HUES48 (cell line): ENCODE results near the gene PDE6H.

Source experiments
- H3K27ac ChIP-seq: one replicate; pipeline ENCODE4 v1.7.0; 2013; ENCODE audit warnings: low read depth, low read length, inconsistent platforms
- H3K27me3 ChIP-seq: 2 replicates; pipeline ENCODE4 v1.6.1; 2013; ENCODE audit warnings: mild to moderate bottlenecking, low read length; ENCODE audit not compliant: control insufficient read depth, insufficient read depth
- H3K36me3 ChIP-seq: 2 replicates; pipeline ENCODE4 v1.6.1; 2013; ENCODE audit warnings: low read length; ENCODE audit not compliant: control insufficient read depth, insufficient read depth
- H3K4me1 ChIP-seq: 2 replicates; pipeline ENCODE4 v1.6.1; 2013; ENCODE audit warnings: mild to moderate bottlenecking, low read length; ENCODE audit not compliant: control insufficient read depth, insufficient read depth
- H3K4me3 ChIP-seq: 2 replicates; pipeline ENCODE4 v1.5.1; 2013; ENCODE audit warnings: mild to moderate bottlenecking, low read depth, low read length
- H3K9ac ChIP-seq: 2 replicates; pipeline ENCODE4 v1.6.1; 2013; ENCODE audit warnings: mild to moderate bottlenecking, low read depth, low read length, moderate library complexity
- H3K9me3 ChIP-seq: 2 replicates; pipeline ENCODE4 v1.6.1; 2013; ENCODE audit warnings: low read length; ENCODE audit not compliant: control insufficient read depth, insufficient read depth

The PDE6H gene

DNA sequence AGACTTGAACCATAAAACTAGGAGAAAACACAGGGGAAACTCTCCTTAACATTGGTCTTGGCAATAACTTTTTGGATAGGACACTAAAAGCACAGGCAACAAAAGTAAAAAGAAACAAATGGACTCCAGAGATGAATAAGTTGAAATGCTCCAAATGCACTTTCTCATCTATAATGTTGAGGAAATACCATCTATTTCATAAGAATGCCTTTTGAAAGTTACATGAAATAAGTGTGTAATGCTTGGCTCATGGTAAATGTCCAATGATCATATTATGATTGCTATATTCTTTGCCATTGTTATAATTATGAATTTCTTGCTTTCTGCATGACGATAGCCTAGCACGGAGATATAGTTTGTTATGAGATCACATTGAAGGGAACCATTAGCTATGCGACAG, 19.8 kb downstream of the PDE6H start:
- Histone ChIP-seq H3K36me3 (no peaks in the 10 kb centered on the region), H3K27me3 (no peaks in the 10 kb centered on the region), H3K4me3 (no peak overlapping the region), H3K9ac (no peak overlapping the region), H3K4me1 (no peaks in the 10 kb centered on the region), H3K9me3 (no peaks in the 10 kb centered on the region), H3K27ac (no peak overlapping the region)

DNA sequence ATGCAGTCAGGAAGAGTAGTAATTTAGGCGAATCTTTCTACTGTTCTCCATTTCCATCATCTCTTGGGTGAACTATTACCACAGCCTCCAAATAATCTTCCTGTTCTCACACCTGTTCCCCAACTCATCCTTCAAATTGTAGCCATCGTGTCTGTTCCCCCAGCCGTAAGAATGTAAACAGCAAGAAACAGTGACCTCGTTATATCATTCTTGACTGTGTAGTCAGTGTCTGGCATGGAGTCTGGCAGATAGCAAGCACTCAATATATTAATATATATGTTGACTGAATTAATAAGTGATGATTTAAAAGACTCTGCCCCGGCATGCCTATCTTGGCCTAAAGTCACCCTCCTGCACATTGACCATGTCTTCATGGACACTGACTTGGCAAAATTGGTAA, 20.3 kb downstream of the PDE6H start:
- Histone ChIP-seq H3K9ac (no peak overlapping the region), H3K27me3 (no peaks in the 10 kb centered on the region), H3K27ac (no peak overlapping the region), H3K9me3 (no peaks in the 10 kb centered on the region), H3K4me1 (no peaks in the 10 kb centered on the region), H3K4me3 (no peak overlapping the region), H3K36me3 (no peaks in the 10 kb centered on the region)

- H3K4me1 ChIP-seq = no peaks in the 10 kb centered on the region
- no peaks in the 10 kb centered on the region for H3K9me3 ChIP-seq
- no peak overlapping the region for H3K9ac ChIP-seq
- no peak overlapping the region for H3K4me3 ChIP-seq
- no peaks in the 10 kb centered on the region for H3K36me3 ChIP-seq
- no peak overlapping the region for H3K27ac ChIP-seq
- H3K27me3 ChIP-seq = no peaks in the 10 kb centered on the region
Measured at GRCh38 chr12:14993537-14994266, 20.9 kb downstream of the PDE6H start.

GRCh38 chr12:14994610-14995009, 21.8 kb downstream of the PDE6H start:
- Histone ChIP-seq H3K36me3 (no peaks in the 10 kb centered on the region), H3K4me3 (no peak overlapping the region), H3K9me3 (no peaks in the 10 kb centered on the region), H3K27ac (no peak overlapping the region), H3K9ac (no peak overlapping the region), H3K4me1 (no peaks in the 10 kb centered on the region), H3K27me3 (no peaks in the 10 kb centered on the region)

- Histone ChIP-seq H3K27me3 (no peaks in the 10 kb centered on the region), H3K36me3 (no peaks in the 10 kb centered on the region), H3K9me3 (no peaks in the 10 kb centered on the region), H3K4me3 (no peak overlapping the region), H3K27ac (no peak overlapping the region), H3K9ac (no peak overlapping the region), H3K4me1 (no peaks in the 10 kb centered on the region)
Measured at GRCh38 chr12:14995583-14996425, 23.0 kb downstream of the PDE6H start.

DNA sequence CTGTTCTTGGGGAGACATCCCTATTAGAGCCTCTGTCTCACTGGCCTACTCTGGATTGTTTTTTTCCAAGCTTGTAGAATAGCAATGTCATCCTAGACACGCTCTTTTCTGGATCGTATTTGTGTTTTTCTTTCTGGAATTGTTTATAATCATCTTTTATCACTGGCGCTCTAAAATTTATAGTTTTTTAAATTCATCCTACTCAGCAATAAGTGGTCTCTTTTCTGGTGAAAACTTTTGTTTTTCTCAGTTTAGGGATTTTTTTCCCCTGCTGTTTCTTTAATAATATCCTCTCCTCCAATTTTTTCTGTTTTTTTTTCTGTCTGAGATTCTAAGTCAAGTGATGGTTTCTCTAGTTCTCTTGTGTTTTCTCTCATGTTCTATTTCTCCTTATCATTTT, 25.2 kb downstream of the PDE6H start:
- H3K9ac ChIP-seq = no peak overlapping the region
- H3K27ac ChIP-seq = no peak overlapping the region
- no peaks in the 10 kb centered on the region for H3K36me3 ChIP-seq

GRCh38 chr12:14999021-14999694, 26.3 kb downstream of the PDE6H start:
- H3K27ac ChIP-seq = no peak overlapping the region
- peaks cover 11% of the 10 kb centered on the region for H3K4me1 ChIP-seq
- H3K4me3 ChIP-seq = no peak overlapping the region
- no peak overlapping the region for H3K9ac ChIP-seq
- no peaks in the 10 kb centered on the region for H3K36me3 ChIP-seq
- H3K9me3 ChIP-seq = no peaks in the 10 kb centered on the region
- no peaks in the 10 kb centered on the region for H3K27me3 ChIP-seq

More for the DNA sequence above, 25.2 kb downstream of the PDE6H start:
- no peak overlapping the region for H3K4me3 ChIP-seq
- H3K9me3 ChIP-seq = no peaks in the 10 kb centered on the region
- H3K27me3 ChIP-seq = no peaks in the 10 kb centered on the region
- peaks cover 11% of the 10 kb centered on the region for H3K4me1 ChIP-seq

DNA sequence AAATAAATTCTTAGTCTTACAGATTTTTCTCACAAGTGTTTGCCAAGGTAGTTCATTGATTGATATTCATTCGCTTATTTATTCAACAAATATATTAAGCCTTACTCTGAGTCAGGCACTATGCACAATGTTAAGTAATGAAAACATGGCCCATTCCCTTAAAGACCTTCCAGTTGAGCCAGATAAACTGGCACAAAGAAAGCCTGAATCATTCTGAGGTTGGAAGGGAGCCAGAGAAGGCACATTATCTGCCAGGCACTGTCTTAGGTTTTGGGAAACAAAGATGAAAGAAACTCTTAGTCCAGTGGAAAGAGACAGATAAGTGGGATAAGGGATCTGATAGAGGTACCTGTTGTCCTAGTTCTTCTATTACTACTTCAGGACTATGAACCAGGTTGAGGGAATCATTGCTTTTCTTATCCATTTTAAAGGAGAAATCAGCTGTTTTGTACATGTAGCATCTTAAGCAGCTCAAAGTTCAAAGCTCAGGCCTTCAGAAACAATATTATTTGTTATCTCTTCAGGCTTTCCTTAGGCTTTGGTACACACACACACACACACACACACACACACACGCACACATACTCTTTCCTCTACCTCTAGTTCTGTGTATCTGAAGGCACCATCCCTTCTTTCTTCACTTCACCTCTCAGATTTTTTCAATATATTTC, 27.0 kb downstream of the PDE6H start:
- H3K27me3 ChIP-seq = no peaks in the 10 kb centered on the region
- H3K4me3 ChIP-seq = no peak overlapping the region
- no peaks in the 10 kb centered on the region for H3K9me3 ChIP-seq
- H3K36me3 ChIP-seq = no peaks in the 10 kb centered on the region
- no peak overlapping the region for H3K9ac ChIP-seq
- H3K4me1 ChIP-seq = peaks cover 11% of the 10 kb centered on the region
- H3K27ac ChIP-seq = no peak overlapping the region

GRCh38 chr12:15000575-15000974, 27.7 kb downstream of the PDE6H start:
- no peaks in the 10 kb centered on the region for H3K27me3 ChIP-seq

GRCh38 chr12:15001733-15002382, 29.0 kb downstream of the PDE6H start:
- Histone ChIP-seq H3K27me3 (no peaks in the 10 kb centered on the region), H3K4me3 (no peak overlapping the region), H3K9me3 (no peaks in the 10 kb centered on the region), H3K27ac (no peak overlapping the region), H3K9ac (no peak overlapping the region), H3K4me1 (peaks cover 11% of the 10 kb centered on the region), H3K36me3 (no peaks in the 10 kb centered on the region)

More at GRCh38 chr12:15000575-15000974, 27.7 kb downstream of the PDE6H start:
- H3K27ac ChIP-seq = no peak overlapping the region
- no peak overlapping the region for H3K4me3 ChIP-seq
- peaks cover 11% of the 10 kb centered on the region for H3K4me1 ChIP-seq
- no peaks in the 10 kb centered on the region for H3K9me3 ChIP-seq
- H3K36me3 ChIP-seq = no peaks in the 10 kb centered on the region
- no peak overlapping the region for H3K9ac ChIP-seq
